ENCODE measurements around the gene TANC2. TPM values are rescaled to one million over a fixed set of nuclear protein-coding genes. Genes with fewer than 3 reads are reported as not detected.
"Not testable (repeated sequence)": the region's sequence is repeated elsewhere in the genome, so short reads cannot be mapped to it uniquely, and the experiment has no call there.

Gene TANC2
- total RNA-seq, 1 donor from 2014 or later, result 36.5 TPM

DNA sequence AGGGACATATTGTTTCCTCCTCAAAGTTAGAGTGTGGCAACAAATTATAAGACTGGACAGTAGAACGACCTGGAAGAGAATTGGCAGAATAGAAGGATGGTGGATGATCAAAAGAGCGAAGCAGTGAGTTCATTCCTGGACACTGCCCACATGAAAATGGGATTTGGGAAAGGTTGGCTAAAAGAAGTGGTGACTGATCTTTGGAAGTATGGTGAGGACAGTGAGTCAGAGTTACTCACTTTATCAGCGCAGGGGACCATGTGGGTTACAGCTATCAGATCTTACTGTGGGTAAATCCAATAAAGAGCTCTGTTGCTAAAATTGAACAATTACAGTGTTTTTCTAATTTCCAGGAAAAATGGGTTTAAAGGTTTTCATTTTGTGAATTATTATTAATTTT, 2.7 kb upstream of the TANC2 start:
- no peak for DNase-seq (ENCODE audit: extremely low read depth, low read depth, low spot score)

DNA sequence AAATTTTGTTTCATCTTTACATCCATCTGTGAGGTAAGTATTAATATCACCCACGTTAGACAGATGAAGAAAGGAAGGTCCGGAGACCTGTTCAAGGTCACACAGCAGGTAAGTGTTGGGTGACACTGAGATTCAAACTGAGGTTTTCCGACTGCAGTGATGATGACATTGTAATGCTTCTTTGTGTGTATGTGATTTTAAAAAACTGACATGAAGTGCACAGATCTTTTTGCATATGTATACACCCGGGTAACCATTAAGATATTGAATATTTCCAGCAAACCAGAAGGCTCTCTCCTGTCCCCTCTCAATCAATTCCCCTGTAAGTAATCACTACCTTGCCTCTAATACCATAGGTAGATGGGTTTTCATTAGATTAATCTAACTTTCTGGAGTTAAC, 1.5 kb upstream of the TANC2 start:
- DNase-seq (ENCODE audit: extremely low read depth, low read depth, low spot score), result no peak

DNA sequence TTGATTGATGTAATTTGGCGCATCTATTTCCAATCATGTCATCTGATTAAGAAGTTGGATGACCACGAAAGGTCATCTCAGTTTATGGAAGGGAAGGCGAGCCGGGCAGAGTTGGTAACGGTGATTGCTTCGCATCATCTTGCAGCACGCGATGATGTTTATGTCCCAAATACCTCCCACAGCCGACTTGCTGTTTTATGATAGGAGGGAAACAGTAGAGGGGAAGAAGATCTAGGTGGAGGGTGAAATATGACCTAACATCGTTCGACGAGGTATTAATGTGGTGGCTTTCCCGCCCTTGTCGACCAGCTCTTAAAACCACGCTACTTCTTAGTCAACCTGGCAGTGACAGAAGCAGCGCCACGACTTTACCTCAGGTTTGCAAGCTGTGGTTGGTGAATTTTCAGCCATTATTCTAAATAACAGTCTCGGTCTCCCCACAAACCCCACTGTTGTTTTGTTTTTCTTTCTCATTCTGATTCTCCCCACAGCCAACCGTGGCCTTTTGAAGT, 805 bp upstream of the TANC2 start:
- DNase-seq (ENCODE audit: extremely low read depth, low read depth, low spot score), result no peak

DNA sequence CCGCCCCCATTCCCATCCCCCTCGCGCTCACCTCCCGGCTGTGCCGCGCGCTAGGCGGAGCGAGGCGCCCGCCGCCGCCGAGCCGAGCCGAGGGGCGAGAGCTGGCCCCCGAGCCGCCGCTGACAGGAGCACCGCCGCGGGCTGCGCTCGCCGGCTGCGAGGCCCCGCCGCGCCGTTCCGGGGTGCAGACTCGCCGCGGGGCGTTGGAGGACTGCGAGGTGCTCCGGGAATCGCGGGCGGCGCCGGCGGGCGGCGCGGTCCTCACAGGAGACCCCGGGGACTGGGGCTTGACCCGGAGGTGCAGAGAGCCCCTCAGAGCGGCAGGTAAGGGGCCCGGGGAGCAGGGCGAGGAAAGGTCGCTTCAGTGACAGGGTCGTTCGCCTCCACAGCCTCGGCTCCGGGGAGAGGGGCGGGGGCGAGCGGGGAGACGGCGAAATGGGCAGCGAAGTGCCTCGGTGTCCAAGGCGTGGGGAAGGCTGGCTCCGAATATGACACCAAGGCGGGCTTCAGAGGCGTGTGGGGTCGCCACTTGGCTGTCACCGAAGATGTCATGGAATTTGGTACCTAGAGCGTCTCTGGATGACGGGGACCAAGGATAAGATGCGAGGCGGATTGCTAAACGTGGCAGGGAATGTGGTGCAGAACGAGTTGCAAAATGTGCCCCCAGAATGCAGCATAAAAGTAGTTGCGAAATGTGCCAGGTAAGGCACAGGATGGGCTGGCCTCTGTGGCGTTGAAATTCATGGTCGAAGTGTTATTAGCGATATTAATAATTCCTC, 580 bp downstream of the TANC2 start:
- DNase-seq (ENCODE audit: extremely low read depth, low read depth, low spot score), result no peak

DNA sequence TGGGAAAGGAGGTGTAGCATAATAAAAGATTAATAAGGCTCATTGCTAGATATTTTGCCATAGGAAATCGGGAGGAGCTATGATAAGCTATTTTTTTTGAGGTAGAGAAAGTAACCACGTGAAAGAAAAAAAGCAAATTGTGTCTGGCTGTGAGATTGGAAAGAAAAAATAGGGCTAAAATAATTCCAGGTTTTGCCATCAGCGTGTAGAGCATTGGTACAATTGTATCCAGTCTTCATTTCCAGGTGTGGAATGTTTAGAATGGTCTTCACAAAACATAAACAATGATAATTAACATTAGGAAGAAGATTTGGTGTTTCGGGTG, 1.1 kb downstream of the TANC2 start:
- DNase-seq (ENCODE audit: extremely low read depth, low read depth, low spot score), result no peak

DNA sequence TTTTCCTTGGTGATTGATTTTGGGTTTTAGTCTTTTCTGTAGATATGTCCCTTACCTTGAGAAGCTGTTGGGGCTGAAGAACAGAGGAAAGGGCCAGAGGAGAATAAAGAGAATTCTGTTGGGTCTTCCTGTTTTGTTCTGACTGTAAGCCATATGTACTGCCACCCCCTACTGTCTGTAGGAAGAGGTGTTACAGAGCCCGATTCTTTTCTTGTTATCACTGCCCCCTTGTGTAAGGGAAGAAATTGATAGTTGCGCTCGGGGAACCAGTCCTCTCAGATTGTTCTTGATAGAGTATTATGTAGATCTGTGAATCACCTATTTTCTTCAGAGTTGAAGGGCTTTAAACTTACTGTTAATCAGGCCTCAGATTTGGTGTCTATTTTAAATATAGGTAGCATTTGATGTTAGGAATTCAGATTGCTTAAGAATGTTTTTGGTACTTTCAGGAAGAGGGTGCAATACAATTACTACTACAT, 2.4 kb downstream of the TANC2 start:
- DNase-seq (ENCODE audit: extremely low read depth, low read depth, low spot score), result peak; percentile 71

DNA sequence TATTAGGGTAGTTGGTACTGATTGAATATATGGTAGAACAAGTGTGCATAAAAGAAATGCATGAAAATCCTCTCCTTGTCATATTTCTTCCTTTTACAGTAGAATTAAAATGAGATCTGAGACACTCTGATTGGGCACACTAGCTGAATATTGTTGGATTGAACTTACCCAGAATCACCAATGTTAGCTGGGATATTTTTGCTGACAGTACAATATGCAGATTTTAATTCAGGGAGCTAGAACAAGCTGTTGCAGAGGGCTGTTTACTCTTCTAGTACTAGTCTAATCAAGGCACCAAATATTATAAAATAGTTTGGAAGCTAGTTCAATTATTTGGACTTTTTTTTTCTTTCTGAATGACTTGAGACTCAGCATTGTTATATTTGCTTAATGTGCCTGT, 4.6 kb downstream of the TANC2 start:
- no peak for DNase-seq (ENCODE audit: extremely low read depth, low read depth, low spot score)

DNA sequence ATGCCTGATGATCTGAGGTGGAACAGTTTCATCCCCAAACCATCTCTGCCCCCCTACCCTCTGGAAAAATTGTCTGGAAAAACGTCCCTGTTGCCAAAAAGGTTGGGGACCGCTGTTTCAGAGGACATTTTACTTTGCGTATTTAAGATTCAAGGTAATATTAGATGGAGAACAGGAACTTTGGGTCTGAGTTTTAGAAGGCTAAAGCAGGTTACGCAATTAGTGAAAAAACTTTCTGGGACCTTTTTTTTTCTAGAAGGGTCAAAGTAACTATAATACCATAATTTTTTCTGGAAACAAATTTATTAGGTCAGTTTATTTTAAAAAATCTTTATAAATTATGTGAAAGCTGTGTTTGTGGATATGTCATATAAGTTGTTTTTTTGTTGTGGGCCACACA, 5.8 kb downstream of the TANC2 start:
- DNase-seq (ENCODE audit: extremely low read depth, low read depth, low spot score), result no peak

DNA sequence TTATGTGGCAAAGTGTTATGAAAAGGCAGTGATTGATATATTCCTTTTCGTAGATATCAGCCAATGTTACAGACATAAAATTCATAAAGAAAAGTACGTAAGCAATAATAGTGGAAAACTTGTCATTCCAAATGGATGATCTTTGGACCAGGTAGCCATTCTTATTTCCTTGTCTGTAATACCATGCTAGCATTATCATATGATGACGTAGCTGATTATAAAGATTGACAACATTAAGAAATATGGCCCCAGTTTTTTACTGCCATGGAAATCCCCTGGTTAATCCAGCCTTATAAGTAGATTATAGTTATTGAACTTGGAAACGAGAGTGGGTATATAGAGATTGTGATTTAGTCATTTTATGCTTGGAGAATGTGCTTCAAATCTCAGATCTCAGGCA, 8.8 kb downstream of the TANC2 start:
- no peak for DNase-seq (ENCODE audit: extremely low read depth, low read depth, low spot score)

DNA sequence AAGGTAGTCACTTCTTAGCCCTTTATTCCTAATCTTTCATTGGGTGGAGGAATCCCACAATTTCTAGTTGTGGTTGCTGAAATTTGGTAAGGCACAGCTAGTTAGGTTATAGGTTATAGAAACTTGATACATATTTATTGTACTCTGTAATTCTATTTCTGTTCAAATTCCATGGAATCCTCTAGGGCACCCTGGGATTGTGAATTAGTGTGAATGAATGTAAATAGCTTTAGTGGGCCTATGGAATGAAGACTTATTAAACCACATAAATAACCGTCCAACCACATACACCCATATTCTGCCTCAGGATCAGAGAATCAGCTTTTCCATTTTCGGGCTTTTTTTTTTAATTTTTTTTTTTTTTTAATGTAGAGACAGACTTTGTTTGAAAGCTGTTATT, 9.2 kb downstream of the TANC2 start:
- no peak for DNase-seq (ENCODE audit: extremely low read depth, low read depth, low spot score)

DNA sequence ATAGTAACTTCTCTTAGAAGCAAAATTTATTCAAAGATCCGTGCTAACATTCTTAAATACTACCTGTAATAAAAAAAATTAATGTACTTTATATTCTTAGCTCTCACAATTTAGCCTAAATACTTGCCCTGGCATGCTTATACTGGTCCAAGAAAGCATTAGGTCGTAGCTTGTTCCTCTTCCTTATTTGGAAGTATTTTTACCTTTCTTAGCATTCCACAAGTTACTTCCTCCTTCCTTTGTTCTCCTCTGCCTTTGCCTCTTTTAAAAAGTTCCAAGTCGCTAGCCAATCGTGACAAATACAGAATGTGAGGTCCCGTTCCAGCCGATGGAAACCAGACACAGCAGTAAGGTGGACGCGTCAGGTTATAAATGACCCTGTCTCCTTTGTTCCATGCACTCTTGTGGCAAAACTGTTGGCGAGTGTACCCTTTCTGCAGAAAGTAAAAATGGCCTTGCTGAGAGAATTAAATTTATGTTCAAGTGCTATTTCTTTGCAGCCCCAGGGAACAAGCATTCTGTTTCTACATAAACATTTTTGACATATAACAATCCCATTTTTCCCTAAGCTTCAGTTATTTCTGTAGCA, 10.7 kb downstream of the TANC2 start:
- DNase-seq (ENCODE audit: extremely low read depth, low read depth, low spot score), result not testable (repeated sequence)

DNA sequence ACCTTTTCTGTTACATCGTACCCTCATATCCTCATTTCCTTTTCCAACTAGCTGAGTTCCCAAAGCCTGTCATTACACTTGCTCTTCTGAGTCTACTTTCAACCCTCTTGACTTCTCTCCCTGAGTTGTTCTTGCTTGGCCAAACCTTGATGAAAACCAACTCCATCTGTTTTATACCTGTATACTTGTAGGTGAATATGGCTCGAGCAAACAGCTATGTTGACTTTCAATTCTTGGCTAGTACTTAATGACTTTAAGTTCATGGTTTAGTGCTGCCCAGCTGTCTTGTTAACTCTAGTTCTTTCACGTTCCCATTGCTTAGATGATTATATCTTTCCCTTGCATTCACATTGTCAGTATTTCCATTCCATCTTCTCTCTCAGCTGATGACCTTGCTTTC, 14.8 kb downstream of the TANC2 start:
- no peak for DNase-seq (ENCODE audit: extremely low read depth, low read depth, low spot score)

DNA sequence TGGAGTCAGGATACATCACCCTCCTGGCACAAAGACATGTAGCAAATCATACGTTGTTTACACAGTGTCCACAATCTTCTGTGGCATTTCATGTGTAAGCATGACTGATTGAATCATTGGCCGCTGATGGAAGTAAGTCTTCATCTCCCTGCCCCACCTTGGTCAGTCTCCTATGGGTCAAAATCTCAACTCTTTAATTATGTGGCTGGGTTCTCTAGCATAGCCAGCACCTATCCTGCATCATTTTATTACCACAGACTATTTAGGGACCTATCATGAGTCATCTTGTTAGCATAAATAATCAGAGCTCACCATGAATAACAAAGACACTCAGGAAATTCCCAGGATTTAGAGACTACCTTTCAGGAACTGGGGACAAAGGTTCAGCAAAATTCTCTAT, 15.9 kb downstream of the TANC2 start:
- no peak for DNase-seq (ENCODE audit: extremely low read depth, low read depth, low spot score)

DNA sequence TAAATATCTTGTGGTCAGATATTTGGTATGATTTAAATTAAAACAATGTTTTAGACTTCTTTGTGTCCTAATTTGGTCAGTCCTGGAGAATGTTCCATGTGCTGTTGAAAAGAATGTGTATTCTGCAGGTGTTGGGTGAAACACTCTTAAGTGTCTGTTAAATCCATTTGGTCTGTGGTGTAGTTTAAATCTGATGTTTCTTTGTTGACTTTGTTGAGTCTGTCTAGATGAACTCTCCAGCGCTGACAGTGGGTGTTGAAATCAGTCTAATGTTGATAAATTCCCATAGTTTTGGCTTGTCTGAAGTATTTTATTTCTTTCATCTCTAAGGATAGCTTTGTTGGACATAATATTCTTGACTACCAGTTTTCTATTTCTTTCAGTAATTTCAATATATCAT, 18.8 kb downstream of the TANC2 start:
- DNase-seq (ENCODE audit: extremely low read depth, low read depth, low spot score), result no peak

DNA sequence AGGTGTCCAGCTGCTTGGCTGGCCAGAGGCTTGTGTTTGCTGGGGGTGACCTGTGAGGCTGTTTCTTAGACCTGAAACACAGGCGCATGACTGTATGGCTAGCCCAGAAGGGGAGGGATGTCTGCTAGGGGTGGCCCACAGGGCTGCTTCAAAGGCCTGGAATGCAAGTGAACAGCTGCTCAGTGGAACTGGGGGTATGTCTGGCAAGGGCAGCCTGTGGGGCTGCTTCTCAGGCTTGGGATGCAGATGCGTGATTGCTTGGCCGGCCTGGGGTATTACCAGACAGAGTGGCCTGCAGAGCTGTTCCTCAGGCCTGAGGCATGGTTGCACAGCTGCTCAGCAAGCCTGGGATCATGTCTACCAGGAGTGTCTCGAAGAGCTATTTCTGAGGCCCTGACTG, 20.5 kb downstream of the TANC2 start:
- no peak for DNase-seq (ENCODE audit: extremely low read depth, low read depth, low spot score)

DNA sequence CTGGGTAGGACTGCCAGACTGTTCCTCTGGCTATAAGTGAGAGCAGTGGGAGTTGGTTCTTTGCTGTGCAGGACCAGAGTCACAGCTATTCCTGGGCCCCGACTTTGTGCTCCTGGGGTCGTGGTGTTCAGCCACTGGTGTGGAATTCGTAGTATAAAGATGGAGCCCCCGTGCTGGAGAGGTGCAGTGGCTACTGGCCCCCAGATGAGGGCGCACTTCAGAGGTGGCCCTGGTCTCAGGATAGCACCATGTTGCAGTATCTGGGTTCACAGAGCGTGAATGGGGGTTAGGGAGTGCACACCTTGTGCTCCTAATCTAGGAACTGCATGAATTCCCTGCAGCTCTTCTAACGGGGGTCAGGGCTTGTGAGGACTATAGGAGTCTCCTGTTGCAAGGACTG, 21.1 kb downstream of the TANC2 start:
- no peak for DNase-seq (ENCODE audit: extremely low read depth, low read depth, low spot score)

DNA sequence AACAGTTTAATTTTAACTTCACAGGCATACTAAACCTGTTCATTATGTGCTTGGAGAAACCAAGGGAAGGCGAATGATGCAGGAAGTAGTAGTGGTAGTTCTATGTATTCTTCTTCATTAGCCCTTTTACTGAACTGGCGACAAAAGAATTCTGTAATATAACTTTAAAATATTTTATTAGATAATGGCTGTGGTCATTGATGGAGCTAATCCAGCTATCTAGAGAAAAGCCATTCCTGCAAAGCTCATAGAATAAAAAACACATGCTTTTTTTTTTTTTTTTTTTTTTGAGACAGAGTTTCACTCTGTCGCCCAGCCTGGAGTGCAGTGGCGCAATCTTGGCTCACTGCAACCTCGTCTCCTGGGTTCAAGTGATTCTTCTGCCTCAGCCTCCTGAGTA, 23.5 kb downstream of the TANC2 start:
- DNase-seq (ENCODE audit: extremely low read depth, low read depth, low spot score), result no peak

DNA sequence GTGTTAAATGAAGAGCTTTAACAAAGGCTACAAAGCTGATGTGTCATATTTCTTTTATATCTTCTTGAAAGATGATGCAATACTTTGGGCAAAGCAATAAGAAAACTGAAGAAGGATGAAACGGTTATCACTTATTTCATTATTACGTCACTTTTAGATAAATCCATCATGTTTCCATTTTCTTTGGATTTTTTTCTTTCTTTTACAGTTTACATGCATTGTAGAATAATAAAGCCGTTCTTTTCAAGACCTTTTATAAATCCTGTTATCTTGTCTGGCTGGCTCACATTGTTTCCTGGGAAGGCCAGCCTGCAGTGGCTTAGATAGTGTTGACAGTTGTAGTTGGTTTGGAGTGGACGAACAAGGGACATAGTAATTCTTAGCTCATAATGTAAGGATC, 28.9 kb downstream of the TANC2 start:
- no peak for DNase-seq (ENCODE audit: extremely low read depth, low read depth, low spot score)

DNA sequence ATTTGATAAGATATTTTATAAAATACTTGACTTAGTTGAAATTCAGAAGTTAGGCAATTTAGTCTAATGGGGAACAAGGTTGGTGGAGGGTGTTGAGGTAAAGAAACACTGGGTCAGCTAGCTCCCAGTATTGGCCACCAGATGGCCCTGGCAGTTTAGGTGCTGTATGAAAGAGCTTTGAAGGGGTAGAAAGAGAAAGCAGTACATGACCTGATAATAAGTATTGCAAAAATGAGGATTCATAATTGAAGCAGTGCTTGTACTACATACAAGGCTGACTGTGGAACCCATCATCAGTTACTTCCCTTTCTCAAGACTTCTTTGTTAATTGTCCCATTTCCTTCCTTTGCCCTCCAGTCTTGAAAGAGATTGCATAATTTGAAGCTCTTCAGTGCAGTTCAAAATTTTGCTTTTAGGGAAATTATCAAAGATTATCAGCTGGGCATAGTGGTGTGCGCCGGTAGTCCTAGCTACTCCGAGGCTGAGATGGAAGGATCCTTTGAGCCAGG, 29.4 kb downstream of the TANC2 start:
- no peak for DNase-seq (ENCODE audit: extremely low read depth, low read depth, low spot score)

DNA sequence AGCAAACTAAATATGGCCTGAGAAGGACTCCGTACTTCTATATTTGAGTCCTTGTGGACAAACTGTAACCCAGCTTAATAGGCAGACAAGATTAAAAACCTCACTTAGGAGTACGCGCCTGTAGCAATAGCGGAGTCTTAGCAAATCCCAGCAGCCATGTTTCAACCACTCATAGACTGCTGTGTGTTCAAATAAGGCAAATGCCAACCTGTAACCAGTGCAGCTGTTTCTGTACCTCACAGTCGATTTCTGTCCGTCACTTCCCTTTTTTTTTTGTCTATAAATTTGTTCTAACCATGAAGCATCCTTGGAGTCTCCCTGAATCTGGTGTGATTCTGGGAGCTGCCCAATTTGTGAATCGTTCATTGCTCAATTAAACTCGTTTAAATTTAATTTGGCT, 30.2 kb downstream of the TANC2 start:
- no peak for DNase-seq (ENCODE audit: extremely low read depth, low read depth, low spot score)

DNA sequence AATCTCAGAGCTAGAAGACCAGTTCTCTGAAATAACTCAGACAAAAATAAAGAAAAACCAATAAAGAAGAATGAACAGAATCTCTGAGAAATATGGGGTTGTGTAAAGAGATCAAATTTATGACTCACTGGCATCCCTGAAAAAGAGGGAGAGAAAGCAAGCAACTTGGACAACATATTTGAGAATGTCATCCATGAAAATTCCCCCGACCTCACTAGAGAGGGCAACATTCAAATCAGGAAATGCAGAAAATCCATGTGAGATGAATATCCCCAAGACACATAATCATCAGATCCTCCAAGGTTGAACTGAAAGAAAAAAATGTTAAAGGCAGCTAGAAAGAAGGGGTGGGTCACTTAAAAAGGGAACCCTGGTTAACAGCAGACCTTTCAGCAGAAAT, 32.1 kb downstream of the TANC2 start:
- no peak for DNase-seq (ENCODE audit: extremely low read depth, low read depth, low spot score)

DNA sequence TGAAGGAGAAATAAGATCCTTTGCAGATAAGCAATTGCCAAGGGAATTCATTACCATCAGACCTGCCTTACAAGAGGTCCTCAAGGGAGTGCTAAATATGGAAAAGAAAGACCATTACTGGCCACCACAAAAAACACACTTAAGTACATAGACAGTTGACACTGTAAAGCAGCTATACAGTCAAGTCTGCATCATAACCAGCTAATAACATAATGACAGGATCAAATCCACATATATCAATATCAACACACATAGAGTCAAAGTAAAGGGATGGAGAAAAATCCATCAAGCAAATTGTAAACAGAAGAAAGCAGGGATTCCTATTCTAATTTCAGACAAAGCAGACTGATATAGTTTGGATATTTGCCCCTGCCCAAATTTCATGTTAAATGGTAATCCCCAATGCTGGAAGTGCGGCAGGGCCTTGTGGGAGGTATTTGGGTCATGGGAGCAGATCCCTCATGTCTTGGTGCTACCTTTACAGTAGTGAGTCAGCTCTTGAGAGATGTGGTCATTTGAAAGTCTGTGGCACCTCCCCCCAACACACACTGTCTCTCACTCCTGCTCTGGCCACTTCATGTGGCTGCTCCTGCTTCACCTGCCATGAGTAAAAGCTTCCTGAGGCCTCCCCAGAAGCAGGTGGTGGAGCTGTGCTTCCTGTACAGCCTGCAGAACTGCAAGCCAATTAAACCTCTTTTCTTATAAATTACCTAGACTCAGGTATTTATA, 32.8 kb downstream of the TANC2 start:
- DNase-seq (ENCODE audit: extremely low read depth, low read depth, low spot score), result no peak

Measured in glomerular endothelial cell (primary cell).